Heart right ventricle (tissue), 16 donors: ENCODE data around the gene CTTNBP2. TPM values are rescaled to one million over a fixed set of nuclear protein-coding genes. Genes with fewer than 3 reads are reported as not detected.

Source experiments
- ATAC-seq, 8 donors: fragments of 200-7000 bp; cut with Tn5 transposase; one replicate each; pipeline ENCODE4 v1.9.1; 2020; ENCODE audit warnings: mild to moderate bottlenecking in 8 of 8, moderate library complexity in 8 of 8, moderate number of reproducible peaks in 1 of 8
- DNase-seq, 2 donors: peaks; one replicate each; pipeline ENCODE4 v3.0.0-alpha.2; 2020
- H3K27ac ChIP-seq, 10 donors: fragments of 200-600 bp; sonication (generic) in 2 of 10; one replicate each; pipeline versions ENCODE4 v1.5.0 to v1.8.0; 2020 to 2022; ENCODE audit warnings: mild to moderate bottlenecking in 3 of 10
- H3K27me3 ChIP-seq, 7 donors: fragments of 200-600 bp; one replicate each; pipeline ENCODE4 v1.8.0; 2021 to 2022; ENCODE audit warnings: mild to moderate bottlenecking in 2 of 7
- H3K36me3 ChIP-seq, 9 donors: fragments of 200-600 bp; sonication (generic) in 1 of 9; one replicate each; pipeline versions ENCODE4 v1.5.0 to v1.8.0; 2020 to 2022; ENCODE audit warnings: mild to moderate bottlenecking in 2 of 9
- H3K4me1 ChIP-seq, 9 donors: fragments of 200-600 bp; sonication (generic) in 1 of 9; one replicate each; pipeline versions ENCODE4 v1.5.0 to v1.8.0; 2020 to 2022; ENCODE audit warnings: mild to moderate bottlenecking in 4 of 9
- H3K4me3 ChIP-seq, 10 donors: fragments of 200-600 bp; sonication (generic) in 2 of 10; one replicate each; pipeline versions ENCODE4 v1.5.0 to v1.8.0; 2020 to 2022; ENCODE audit warnings: mild to moderate bottlenecking in 7 of 10, moderate library complexity in 2 of 10
- H3K9me3 ChIP-seq, 11 donors: fragments of 200-600 bp in 10 of 11; sonication (generic) in 2 of 11; one replicate each; pipeline versions ENCODE4 v1.5.0 to v1.8.0; 2013 to 2022; ENCODE audit warnings: mild to moderate bottlenecking in 2 of 11, control low read depth in 1 of 11, moderate library complexity in 1 of 11
- CTCF ChIP-seq, 9 donors: fragments of 200-600 bp; sonication (generic) in 2 of 9; IDR thresholded peaks; one replicate each; pipeline versions ENCODE4 v1.5.0 to v1.8.0; 2021 to 2022; ENCODE audit warnings: antibody characterized with exemption in 9 of 9, mild to moderate bottlenecking in 5 of 9, moderate library complexity in 1 of 9
- WGBS, 2 donors: extraction: QIAGEN DNeasy Blood & Tissue Kit; methylation state at CpG; one replicate each; pipeline ENCODE4 v1.1.7; 2013; ENCODE audit warnings: inconsistent platforms in 1 of 2; 5-methylcytosine and 5-hydroxymethylcytosine counted together
- intact Hi-C, 10 donors: fragments of 100-400 bp; cut with DNase I; formaldehyde crosslinking; loops; one replicate each; pipeline versions ENCODE4 v1.11.1 to v1.14.2; 2022
- polyA plus RNA-seq, 2 donors: library from polyadenylated mRNA; stranded (reverse); fragments of 200-250 nt; gene quantifications; one replicate each; pipeline ENCODE4 v1.2.3, GENCODE V29; 2013
- total RNA-seq, 10 donors: library from RNA; stranded (reverse); fragmentation: NEBNext Ultra II Directional in 3 of 10; extraction: Animal tissue kit (Norgen Biotek cat#: 25700) in 3 of 10; gene quantifications; one replicate each; pipeline versions ENCODE4 v1.2.1 to v1.2.4, GENCODE V29; 2021 to 2023
- donor health status: Arrhythmogenic right ventricular cardiomyopathy.
- donor health status: ischemic (EF 13 %, LVEDD 7.1; RV severe dilation, severe dysfunction).
- donor health status: healthy with polysubstance abuse.
- donor health status: DM: no; HTN: yes; CAD: no.
- donor health status: DM: no; HTN: no; CAD: no.
- donor health status: ischemic (EF 25% LVEDD 6.9; RV normal size, moderate dysfunction).
- donor health status: ischemic (EF 25% LVEDD 5.7; RV mildly dilated, moderate dysfunction).
- donor health status: healthy.
- donor health status: DM: yes; HTN: yes; CAD: no.
- donor health status: Ischemic cardiomyopathy.
- donor health status: ischemic (EF 35%, LVEDD 5.7; RV mildly dilated, moderate dysfunction).
- donor health status: nonischemic (EF 11% LVEDD 7.7; RV severe dilation, severe dysfunction).
- donor health status: DM: yes; HTN: yes; CAD: no.
- donor health status: PGD.
- donor health status: ischemic (EF 29% LVEDD 5.4; RV normal size, mild dysfunction).
- donor health status: nonischemic (EF 23%, LVEDD 6.1; RV moderate dilation, normal function).

Gene CTTNBP2
- total and polyA plus RNA-seq, 12 donors = 0.41 to 2.0 (median 0.97) TPM

GRCh38 chr7:117816727-117817126, 56.5 kb downstream of the CTTNBP2 start:
- DNase-seq (no peak), ATAC-seq (no peak)
- no peaks in the 10 kb centered on the region for H3K9me3 ChIP-seq
- WGBS, 2 donors = 78 to 84% methylated on average over 7 of the region's 7 CpGs
- H3K4me1 ChIP-seq = no peaks in the 10 kb centered on the region
- intact Hi-C loops = no loop called here
- TF ChIP-seq CTCF (IDR thresholded peaks at IDR 0.05) = no peak
- no peak overlapping the region for H3K4me3 ChIP-seq
- no peaks in the 10 kb centered on the region for H3K27me3 ChIP-seq
- H3K36me3 ChIP-seq = no peaks in the 10 kb centered on the region
- H3K27ac ChIP-seq = no peak overlapping the region

DNA sequence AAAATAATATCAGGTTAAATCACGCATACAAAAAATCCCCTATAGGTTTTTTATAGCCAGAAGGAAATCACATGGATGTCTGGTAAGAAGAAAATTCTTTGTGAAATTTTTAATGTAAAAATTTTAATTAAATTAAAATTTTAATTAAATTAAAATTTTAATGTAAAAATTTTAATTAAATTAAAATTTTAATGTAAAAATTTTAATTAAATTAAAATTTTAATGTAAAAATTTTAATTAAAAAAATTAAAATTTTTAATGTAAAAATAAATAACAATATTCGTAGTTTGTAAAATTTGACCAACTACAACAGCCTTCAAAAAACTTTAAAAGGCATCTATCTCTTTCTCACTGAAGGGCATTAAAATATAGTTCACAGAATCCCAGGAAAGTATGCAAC, 61.5 kb downstream of the CTTNBP2 start:
- Histone ChIP-seq H3K9me3 (no peaks in the 10 kb centered on the region), H3K4me1 (peaks cover 0 to 35% (median 21%) of the 10 kb centered on the region in 9 donors), H3K27ac (no peak overlapping the region), H3K4me3 (no peak overlapping the region), H3K27me3 (no peaks in the 10 kb centered on the region), H3K36me3 (no peaks in the 10 kb centered on the region)
- intact Hi-C loops = no loop called here
- ATAC-seq (no peak), DNase-seq (no peak)
- 96 to 98% methylated on average over 2 of the region's 2 CpGs for WGBS, 2 donors
- TF ChIP-seq CTCF (IDR thresholded peaks at IDR 0.05) = no peak

DNA sequence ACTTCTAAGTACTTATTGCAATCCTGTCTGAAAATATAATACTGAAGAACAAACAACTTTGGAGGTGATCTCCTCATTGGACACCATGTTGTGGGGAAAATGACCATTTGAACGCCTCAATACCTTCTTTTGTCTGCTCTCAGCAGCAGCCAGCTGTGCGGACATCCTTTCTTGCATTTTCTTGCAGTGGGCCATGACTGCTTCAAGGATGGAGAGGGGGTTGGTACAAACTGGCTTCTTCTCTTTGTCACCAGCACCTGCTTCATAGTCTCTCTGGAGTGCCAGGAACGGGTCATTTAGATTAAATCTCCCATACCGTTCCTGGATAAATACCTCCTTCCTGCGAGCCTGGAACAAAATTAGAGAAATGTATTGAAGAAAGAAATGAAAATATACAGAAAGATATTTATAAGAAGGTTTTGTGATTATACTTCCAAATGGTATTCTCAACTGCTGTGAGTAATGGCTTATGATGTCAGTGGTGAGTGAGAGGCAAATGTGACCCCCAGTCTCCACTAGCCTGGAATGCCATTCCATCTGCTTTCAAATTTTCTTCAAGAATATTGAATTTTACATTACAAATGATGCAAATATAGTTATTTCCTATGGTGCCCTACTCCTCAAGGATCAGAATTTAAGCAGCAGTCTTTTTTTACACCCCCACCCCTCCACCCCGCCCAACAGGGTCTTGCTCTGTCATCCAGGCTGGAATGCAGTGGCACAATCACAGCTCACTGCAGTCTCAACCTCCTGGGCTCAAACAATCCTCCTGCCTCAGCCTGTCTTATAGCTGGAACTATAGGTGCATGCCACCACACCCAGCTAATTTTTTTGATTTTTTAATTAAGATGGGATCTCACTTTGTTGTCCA, 62.4 kb downstream of the CTTNBP2 start:
- 74 to 76% methylated on average over 6 of the region's 6 CpGs for WGBS, 2 donors
- Histone ChIP-seq H3K9me3 (no peaks in the 10 kb centered on the region), H3K27ac (no peak overlapping the region), H3K4me1 (peaks cover 0 to 35% (median 21%) of the 10 kb centered on the region in 9 donors), H3K27me3 (no peaks in the 10 kb centered on the region), H3K36me3 (no peaks in the 10 kb centered on the region), H3K4me3 (no peak overlapping the region)
- intact Hi-C loops = no loop called here
- DNase-seq (no peak), ATAC-seq (no peak)
- no peak for TF ChIP-seq CTCF (IDR thresholded peaks at IDR 0.05)

GRCh38 chr7:117809958-117810357, 63.3 kb downstream of the CTTNBP2 start:
- no peak for TF ChIP-seq CTCF (IDR thresholded peaks at IDR 0.05)
- Histone ChIP-seq H3K4me3 (no peak overlapping the region), H3K27ac (no peak overlapping the region), H3K36me3 (no peaks in the 10 kb centered on the region), H3K4me1 (peaks cover 0 to 35% (median 21%) of the 10 kb centered on the region in 9 donors), H3K27me3 (no peaks in the 10 kb centered on the region), H3K9me3 (no peaks in the 10 kb centered on the region)
- peak in 7 of 8 donors; percentile 54 to 83 (median 70) for ATAC-seq
- intact Hi-C loops = no loop called here
- DNase-seq = peak in 1 of 2 donors; percentile 38
- 48 to 55% methylated on average over 3 of the region's 3 CpGs for WGBS, 2 donors
